ENCODE measurements around the gene RRP1. TPM values are rescaled to one million over a fixed set of nuclear protein-coding genes. Genes with fewer than 3 reads are reported as not detected.

RRP1 gene, protein sequence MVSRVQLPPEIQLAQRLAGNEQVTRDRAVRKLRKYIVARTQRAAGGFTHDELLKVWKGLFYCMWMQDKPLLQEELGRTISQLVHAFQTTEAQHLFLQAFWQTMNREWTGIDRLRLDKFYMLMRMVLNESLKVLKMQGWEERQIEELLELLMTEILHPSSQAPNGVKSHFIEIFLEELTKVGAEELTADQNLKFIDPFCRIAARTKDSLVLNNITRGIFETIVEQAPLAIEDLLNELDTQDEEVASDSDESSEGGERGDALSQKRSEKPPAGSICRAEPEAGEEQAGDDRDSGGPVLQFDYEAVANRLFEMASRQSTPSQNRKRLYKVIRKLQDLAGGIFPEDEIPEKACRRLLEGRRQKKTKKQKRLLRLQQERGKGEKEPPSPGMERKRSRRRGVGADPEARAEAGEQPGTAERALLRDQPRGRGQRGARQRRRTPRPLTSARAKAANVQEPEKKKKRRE
- 1 to 10 TPM; 5.7 to 10.0 TPM for total RNA-seq

DNA sequence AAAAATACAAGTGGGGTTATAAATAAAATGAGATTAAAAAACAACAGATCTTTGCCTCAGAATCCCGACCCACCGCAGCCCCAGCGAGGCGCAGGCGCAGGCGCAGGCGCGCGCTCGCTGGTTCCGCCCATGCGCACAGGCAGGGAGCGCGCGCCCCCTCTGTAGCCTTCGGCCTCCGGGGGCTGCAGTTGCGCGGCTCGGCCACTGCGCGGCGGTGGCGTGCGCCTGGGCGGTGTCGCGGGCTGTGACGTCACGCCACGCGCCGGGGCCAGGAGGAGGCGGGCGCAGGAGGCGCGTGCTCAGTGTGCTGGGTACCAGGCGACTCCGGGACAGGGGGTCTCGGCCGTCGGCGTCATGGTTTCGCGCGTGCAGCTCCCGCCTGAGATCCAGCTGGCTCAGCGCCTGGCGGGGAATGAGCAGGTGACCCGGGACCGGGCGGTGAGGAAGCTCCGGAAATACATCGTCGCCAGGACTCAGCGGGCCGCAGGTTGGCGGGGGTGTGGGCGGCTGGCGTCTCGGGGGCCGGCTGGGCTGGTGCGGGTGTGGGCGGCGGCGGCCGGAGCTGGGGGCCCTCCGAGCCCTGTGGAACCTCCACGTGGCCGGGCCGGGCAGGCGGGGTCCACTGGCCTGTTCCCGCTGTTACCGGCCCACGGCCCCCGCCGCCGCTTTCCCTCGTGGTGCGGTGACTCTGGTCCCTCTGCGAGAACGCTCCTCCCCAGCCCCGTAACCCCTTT is at the start of gene RRP1:
Gene RRP1, plus strand, starts transcription at position 302 of the 734 bp plus-strand sequence. Its CDS starts 53 bp downstream, at position 355.
- Histone ChIP-seq H3K27ac (peak within 1 kb of the TSS; percentile 90 to 96), H3K36me3 (peaks cover 32% of the 10 kb centered on the region), H3K4me1 (peaks cover 0 to 15% of the 10 kb centered on the region in 2 donors), H3K4me3 (peak within 1 kb of the TSS; percentile 73 to 88), H3K9me3 (no peaks in the 10 kb centered on the region), H3K27me3 (no peaks in the 10 kb centered on the region)
- peak; percentile 88 for DNase-seq (ENCODE audit: low spot score)
- TF ChIP-seq, protein P1, sequence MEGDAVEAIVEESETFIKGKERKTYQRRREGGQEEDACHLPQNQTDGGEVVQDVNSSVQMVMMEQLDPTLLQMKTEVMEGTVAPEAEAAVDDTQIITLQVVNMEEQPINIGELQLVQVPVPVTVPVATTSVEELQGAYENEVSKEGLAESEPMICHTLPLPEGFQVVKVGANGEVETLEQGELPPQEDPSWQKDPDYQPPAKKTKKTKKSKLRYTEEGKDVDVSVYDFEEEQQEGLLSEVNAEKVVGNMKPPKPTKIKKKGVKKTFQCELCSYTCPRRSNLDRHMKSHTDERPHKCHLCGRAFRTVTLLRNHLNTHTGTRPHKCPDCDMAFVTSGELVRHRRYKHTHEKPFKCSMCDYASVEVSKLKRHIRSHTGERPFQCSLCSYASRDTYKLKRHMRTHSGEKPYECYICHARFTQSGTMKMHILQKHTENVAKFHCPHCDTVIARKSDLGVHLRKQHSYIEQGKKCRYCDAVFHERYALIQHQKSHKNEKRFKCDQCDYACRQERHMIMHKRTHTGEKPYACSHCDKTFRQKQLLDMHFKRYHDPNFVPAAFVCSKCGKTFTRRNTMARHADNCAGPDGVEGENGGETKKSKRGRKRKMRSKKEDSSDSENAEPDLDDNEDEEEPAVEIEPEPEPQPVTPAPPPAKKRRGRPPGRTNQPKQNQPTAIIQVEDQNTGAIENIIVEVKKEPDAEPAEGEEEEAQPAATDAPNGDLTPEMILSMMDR (IDR thresholded peaks at IDR 0.05): peak; percentile 100

DNA sequence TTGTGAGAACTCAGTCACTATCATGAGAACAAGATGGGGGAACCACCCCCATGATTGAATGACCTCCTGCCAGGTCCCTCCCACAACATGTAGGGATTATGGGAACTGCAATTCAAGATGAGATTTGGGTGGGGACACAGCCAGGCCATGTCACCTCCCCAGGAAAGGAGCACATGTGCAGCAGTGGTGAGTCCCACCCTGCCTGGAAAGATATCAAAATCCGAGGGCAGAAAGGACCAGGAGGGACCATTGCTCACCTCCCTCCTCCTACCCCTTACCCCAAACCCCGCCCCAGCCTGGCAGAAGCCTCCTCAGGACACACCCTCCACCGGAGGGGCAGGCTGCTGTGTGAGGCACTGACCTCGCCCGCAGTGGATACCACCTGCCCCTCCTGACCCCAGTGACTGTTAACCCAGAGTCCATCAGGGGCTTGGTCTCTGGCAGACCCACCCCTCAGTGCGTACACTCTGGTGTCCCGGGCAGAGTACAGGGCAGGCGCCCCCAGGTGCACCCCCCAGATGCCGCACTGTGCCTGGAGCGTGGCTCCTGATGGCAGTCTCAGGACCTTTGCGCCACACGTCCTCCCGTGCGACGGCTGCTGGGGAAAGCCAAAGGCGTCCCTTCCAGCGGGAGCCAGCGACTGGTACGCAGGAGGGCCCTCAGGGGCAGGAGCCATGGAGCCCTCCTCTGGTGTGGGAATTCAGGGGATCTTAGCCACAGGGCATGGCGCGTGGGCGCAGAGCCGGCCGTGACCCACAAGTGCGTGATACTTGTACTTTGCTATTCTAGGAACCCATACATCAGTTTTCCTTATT is 49.5 kb upstream of the RRP1 start:
- H3K9me3 ChIP-seq: no peaks in the 10 kb centered on the region
- no peaks in the 10 kb centered on the region for H3K27me3 ChIP-seq
- H3K36me3 ChIP-seq: peaks cover 21% of the 10 kb centered on the region
- H3K4me3 ChIP-seq: no peak overlapping the region
- DNase-seq (ENCODE audit: low spot score): no peak
- peak overlapping the region; percentile 19 to 62 for H3K27ac ChIP-seq
- TF ChIP-seq, protein P1 (IDR thresholded peaks at IDR 0.05): no peak
- peaks cover 0 to 6% of the 10 kb centered on the region in 2 donors for H3K4me1 ChIP-seq

DNA sequence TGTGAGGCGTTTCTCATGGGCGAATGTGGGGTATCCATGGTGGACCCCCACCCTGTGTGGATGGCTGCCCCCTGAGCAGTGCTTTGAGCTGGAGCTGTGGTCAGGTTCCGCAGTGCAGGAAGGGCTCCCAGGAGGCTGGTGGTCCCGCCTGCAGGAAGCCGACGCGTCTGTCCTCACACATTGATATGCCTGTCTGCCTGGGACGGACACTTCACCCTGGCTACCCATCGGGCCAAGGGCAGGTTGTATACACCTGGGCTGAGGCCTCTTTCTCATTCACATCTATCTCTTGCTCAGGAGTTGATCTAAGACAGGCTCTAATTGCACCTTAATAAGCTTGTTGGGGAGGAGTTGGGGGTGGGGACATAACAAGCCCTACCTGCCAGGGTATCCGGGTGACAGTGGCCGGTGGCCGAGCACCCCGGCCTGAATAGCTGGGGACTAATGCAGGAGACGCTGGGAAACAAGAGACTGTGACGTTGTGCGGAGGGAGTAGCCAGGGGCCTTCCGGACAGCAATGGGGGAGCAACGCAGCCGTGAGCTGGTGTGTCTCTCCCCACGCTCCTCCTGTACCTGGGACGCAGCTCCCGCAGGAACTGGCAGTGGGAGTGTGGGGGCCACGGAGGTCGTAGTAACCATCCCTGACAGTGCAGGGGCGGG is 48.8 kb upstream of the RRP1 start:
- H3K9me3 ChIP-seq: no peaks in the 10 kb centered on the region
- DNase-seq (ENCODE audit: low spot score): no peak

DNA sequence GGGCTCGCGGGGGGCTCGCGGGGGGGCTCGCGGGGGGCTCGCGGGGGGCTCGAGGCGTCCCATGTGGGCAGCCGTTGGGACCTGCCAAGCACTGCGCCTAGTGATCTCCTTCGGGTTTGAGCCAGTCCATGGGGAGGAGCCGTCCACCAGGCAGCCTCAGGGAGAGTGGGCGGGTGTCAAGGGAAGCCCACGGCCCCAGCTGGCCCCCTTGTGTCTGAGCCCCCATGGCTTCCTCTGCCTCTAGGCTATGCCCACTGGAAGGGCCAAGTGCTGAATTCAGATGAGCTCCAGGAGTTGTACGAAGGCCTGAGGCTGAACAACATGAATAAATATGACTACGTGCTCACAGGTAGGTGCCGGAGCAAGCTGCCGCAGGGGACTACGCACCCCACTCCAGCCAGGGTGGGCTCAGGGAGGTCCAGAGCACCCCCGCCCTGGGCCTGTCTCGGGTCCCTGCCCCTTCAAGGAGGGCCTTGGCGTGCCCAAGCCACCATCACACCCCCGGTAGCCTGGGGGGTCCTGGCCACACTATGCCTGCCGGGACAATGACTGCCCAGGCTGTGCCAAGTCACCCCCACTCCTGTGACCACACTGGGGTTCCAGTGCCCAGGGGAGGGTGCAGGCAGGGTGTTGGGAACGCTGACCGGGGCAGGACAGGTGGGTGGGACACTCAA is 47.8 kb upstream of the RRP1 start:
- no peak overlapping the region for H3K27ac ChIP-seq
- H3K4me3 ChIP-seq: no peak overlapping the region
- TF ChIP-seq, protein P1 (IDR thresholded peaks at IDR 0.05): no peak
- H3K4me1 ChIP-seq: peaks cover 0 to 4% of the 10 kb centered on the region in 2 donors
- no peaks in the 10 kb centered on the region for H3K9me3 ChIP-seq
- H3K27me3 ChIP-seq: no peaks in the 10 kb centered on the region
- H3K36me3 ChIP-seq: peaks cover 38% of the 10 kb centered on the region
- no peak for DNase-seq (ENCODE audit: low spot score)

More for the DNA sequence above, 48.8 kb upstream of the RRP1 start:
- Histone ChIP-seq H3K27ac (peak overlapping the region; percentile 19 to 62), H3K4me1 (peaks cover 0 to 4% of the 10 kb centered on the region in 2 donors), H3K36me3 (peaks cover 28% of the 10 kb centered on the region), H3K4me3 (no peak overlapping the region), H3K27me3 (no peaks in the 10 kb centered on the region)
- TF ChIP-seq, protein P1 (IDR thresholded peaks at IDR 0.05): no peak
